Measurements from ENCODE around the gene SMIM7. TPM values are rescaled to one million over a fixed set of nuclear protein-coding genes. Genes with fewer than 3 reads are reported as not detected.
A peak's percentile ranks its signal among the peaks of the same experiment; 100 is the strongest.

Gene SMIM7
- total and polyA plus RNA-seq, 7 donors, result 16.1 to 76.9 (median 50.0) TPM

DNA sequence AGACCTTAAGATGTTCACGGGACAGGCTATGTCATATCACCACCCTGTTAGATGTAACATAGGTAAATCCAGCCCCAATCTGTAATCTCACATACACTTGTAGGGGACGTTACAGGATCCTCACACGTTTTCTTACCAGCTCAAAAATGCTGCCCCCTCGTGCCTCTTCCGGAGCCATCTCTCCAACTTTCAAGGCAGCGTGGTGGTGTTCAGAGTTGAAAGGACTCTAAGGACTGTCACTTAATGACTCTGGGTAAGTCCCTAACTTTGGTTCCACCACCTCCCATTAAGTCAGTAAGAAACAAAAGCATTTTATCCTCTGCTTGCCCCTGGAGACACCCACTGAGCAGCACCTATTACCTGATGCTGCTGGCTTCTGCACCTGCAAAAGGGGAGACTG is 36.4 kb downstream of the SMIM7 start:
- peaks cover 0 to 10% of the 10 kb centered on the region in 2 donors for H3K36me3 ChIP-seq (ENCODE audit: insufficient read depth in 1 of 2, low read depth in 1 of 2)
- peak in 1 of 2 donors; percentile 8 for DNase-seq
- H3K4me1 ChIP-seq, result peaks cover 61% of the 10 kb centered on the region
- ATAC-seq, result no peak
- H3K27ac ChIP-seq, result no peak overlapping the region
- intact Hi-C loops (cut with DNase I), result loop anchor here in 1 of 2 donors (5.0 kb wide), 1 partner anchor 36 kb away; no protein-coding TSS in a partner anchor
- TF ChIP-seq CTCF (IDR thresholded peaks at IDR 0.05), result no peak
- no peaks in the 10 kb centered on the region for H3K27me3 ChIP-seq (ENCODE audit: insufficient read depth in 3 of 3, low read length in 2 of 3)
- no peak overlapping the region for H3K4me3 ChIP-seq
- WGBS, 3 donors, result 70 to 78% (median 76%) methylated on average over 6 of the region's 6 CpGs
- H3K9me3 ChIP-seq, result no peaks in the 10 kb centered on the region

DNA sequence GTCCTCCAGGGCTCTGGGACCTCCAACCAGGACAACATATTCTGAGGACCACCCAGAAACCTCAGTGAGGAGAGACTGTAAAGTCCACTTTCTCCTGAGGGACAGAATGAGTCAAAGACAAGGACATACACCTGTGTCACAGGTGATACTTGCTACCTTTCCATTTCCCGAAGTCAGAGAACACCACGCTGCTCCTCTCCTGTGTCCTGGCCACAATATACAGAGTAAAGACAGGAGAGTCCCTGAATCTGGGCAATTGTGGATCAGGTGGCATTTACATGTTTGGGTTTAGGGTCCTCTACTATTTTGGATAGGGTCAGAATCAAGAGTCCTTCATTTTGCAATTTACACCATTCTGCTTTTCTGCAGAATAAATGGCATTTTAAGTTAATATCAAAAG is 36.9 kb downstream of the SMIM7 start:
- Histone ChIP-seq H3K27me3 (ENCODE audit: insufficient read depth in 3 of 3, low read length in 2 of 3) (no peaks in the 10 kb centered on the region), H3K4me1 (peaks cover 66% of the 10 kb centered on the region), H3K36me3 (ENCODE audit: insufficient read depth in 1 of 2, low read depth in 1 of 2) (peaks cover 0 to 10% of the 10 kb centered on the region in 2 donors), H3K4me3 (no peak overlapping the region), H3K27ac (no peak overlapping the region), H3K9me3 (no peaks in the 10 kb centered on the region)
- 91 to 93% (median 92%) methylated on average over 2 of the region's 2 CpGs for WGBS, 3 donors
- DNase-seq, result no peak
- no peak for ATAC-seq
- TF ChIP-seq CTCF (IDR thresholded peaks at IDR 0.05), result no peak
- intact Hi-C loops (cut with DNase I), result loop anchor here in 1 of 2 donors (5.0 kb wide), 1 partner anchor 36 kb away; no protein-coding TSS in a partner anchor

- H3K4me3 ChIP-seq, result no peak overlapping the region
- peak in 1 of 2 donors; percentile 2 for DNase-seq
- intact Hi-C loops (cut with DNase I), result loop anchor here in 1 of 2 donors (5.0 kb wide), 1 partner anchor 34 kb away; no protein-coding TSS in a partner anchor
- H3K36me3 ChIP-seq (ENCODE audit: insufficient read depth in 1 of 2, low read depth in 1 of 2), result peaks cover 0 to 10% of the 10 kb centered on the region in 2 donors
- 29 to 54% (median 37%) methylated on average over 7 of the region's 7 CpGs for WGBS, 3 donors
- H3K27me3 ChIP-seq (ENCODE audit: insufficient read depth in 3 of 3, low read length in 2 of 3), result no peaks in the 10 kb centered on the region
- H3K27ac ChIP-seq, result peak overlapping the region; percentile 58
- no peak for ATAC-seq
- H3K9me3 ChIP-seq, result no peaks in the 10 kb centered on the region
- peaks cover 74% of the 10 kb centered on the region for H3K4me1 ChIP-seq
- no peak for TF ChIP-seq CTCF (IDR thresholded peaks at IDR 0.05)
Observed at GRCh38 chr19:16621165-16621800, 38.7 kb downstream of the SMIM7 start.

DNA sequence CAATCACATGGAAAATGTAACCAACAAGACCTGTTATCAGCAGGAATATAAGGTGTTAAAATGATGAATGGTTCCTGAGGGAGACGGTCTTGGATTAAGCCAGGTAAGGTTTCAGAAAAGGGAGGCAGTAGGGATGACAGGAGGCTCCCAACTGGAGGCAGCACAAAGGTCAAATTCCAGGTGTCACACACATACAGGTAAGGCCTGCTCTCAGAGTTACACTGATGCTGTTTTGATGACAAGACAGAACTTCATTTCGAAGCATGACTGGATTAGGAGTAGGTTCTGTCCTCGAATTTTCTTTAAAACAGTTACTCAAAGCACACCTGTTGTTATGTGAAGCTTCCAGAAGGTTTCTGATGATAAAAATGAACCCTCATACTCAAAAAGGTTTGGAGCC is 39.4 kb downstream of the SMIM7 start:
- H3K27ac ChIP-seq, result peak overlapping the region; percentile 58
- 44 to 48% (median 46%) methylated on average over 3 of the region's 3 CpGs for WGBS, 3 donors
- peaks cover 74% of the 10 kb centered on the region for H3K4me1 ChIP-seq
- DNase-seq (no peak), ATAC-seq (no peak)
- no peak for TF ChIP-seq CTCF (IDR thresholded peaks at IDR 0.05)
- H3K9me3 ChIP-seq, result no peaks in the 10 kb centered on the region
- peaks cover 0 to 10% of the 10 kb centered on the region in 2 donors for H3K36me3 ChIP-seq (ENCODE audit: insufficient read depth in 1 of 2, low read depth in 1 of 2)
- no peak overlapping the region for H3K4me3 ChIP-seq
- no peaks in the 10 kb centered on the region for H3K27me3 ChIP-seq (ENCODE audit: insufficient read depth in 3 of 3, low read length in 2 of 3)
- intact Hi-C loops (cut with DNase I), result loop anchor here in 1 of 2 donors (5.0 kb wide), 1 partner anchor 33 kb away; no protein-coding TSS in a partner anchor

All from psoas muscle (tissue), 8 donors.